Embryonic facial prominence (tissue), 1 donor: ENCODE results near the gene ZFHX3.
"Not testable (repeated sequence)": the region's sequence is repeated elsewhere in the genome, so short reads cannot be mapped to it uniquely, and the experiment has no call there.

Source experiments
- DNase-seq: peaks from one replicate; pipeline ENCODE4 v3.0.0-alpha.2; 2016; ENCODE audit errors: extremely low spot score

Gene ZFHX3

GRCh38 chr16:73000020-73000906 is 47.7 kb downstream of the ZFHX3 start:
- DNase-seq = no peak

GRCh38 chr16:72999541-73000019 is 48.3 kb downstream of the ZFHX3 start:
- DNase-seq = no peak

DNA sequence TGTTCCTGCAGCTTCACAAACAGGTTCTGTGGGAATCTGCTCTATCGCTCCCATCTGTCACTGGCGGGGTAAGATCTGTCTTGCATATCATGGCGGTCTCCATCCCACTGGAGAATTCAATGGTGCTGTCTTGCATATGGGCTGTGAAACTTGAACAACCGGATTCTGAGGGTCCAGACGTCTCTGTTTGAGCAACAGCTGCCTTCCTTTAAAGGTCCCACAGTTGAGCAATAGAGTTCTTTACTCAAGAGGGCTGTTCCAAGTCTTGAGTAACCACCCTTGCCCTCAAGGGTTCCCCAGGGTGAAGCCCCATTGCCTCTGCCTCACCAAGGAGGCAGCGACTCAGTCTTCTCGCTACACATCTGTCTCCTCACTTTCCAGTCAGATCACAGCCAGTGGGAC is 50.8 kb downstream of the ZFHX3 start:
- DNase-seq = no peak

GRCh38 chr16:72996291-72997062 is 51.5 kb downstream of the ZFHX3 start:
- no peak for DNase-seq

DNA sequence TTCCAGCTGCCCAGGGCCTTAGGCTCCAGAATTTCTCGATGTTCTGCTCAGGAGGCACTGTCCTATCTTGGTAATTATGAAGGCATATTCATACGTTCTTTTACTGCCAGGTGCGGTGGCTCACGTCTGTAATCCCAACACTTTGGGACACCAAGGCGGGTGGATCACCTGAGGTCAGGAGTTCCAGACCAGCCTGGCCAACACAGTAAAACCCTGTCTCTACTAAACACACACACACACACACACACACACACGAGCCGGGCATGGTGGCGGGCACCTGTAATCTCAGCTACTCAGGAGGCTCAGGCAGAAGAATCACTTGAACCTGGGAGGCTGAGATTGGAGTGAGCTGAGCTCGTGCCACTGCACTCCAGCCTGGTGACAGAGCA is 52.1 kb downstream of the ZFHX3 start:
- DNase-seq = not testable (repeated sequence)

GRCh38 chr16:72995151-72995881 is 52.6 kb downstream of the ZFHX3 start:
- no peak for DNase-seq

GRCh38 chr16:72992142-72992601 is 55.8 kb downstream of the ZFHX3 start:
- no peak for DNase-seq

- DNase-seq = no peak
Observed at GRCh38 chr16:72991644-72992043, 56.3 kb downstream of the ZFHX3 start.

DNA sequence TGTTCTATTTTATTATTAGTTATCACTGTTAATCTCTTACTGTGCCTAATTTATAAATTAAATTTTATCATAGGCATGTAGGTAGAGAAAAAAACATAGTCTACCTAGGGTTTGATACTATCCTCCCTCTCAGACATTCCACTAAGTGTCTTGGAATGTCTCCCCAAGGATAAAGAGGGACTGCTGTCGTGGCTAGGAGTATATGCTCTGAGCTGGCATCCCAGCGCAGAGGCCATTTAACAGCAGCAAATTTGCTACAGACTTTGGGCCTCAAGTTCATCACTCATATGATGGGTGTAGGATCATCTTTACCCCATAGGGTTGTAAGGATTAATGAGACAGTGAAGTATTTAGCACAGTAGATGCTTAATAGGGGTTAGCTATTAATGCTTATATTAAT is 56.7 kb downstream of the ZFHX3 start:
- no peak for DNase-seq

GRCh38 chr16:72990571-72990970 is 57.4 kb downstream of the ZFHX3 start:
- no peak for DNase-seq

DNA sequence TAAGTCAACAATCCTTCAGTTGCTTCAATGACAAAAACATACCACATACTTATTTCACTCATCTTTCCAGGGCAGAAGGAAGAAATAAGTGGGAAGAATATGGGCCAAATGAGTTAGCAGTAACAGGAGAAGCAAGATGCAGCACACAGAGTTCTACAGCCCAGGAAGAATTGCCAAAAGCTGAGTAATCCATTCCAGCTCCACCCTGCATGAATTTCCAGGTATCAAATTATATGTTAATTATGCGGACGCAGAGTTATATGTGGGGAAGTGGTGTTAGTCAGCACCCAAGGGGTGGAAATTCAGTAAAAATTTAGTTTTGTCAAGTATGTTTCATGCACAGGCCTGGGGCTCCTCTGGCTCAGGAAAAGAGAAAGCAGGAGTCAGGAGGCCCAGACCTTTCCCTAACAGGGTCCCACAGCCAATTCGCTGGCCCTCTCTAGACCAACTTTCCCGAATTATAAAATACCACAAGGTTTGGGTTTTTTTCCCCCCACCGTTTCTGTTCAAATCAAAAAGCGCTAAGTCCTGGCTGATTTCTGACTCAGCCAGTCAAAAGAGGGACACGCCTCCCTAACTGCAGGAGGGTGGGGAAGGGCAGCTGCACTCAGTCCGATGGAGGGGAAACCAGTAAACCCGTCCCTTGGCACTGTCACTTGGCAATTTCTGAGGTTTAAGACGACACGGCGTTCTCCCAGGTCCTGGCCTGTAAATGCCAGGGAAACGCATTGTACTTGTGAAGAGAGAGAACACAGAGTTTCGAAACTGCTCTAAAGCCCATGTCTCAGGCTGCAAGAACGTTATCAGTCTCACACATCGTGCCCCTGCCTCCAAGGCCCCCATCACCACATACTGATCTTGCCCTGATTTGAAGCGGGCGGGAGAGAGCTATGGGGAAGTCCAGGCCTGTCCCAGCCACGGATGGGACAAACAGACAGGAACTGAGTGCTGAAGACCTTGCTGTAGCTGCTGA is 58.1 kb downstream of the ZFHX3 start:
- DNase-seq = peak; percentile 48

- DNase-seq = not testable (repeated sequence)
Observed at GRCh38 chr16:72989203-72989578, 58.7 kb downstream of the ZFHX3 start.

- no peak for DNase-seq
Observed at GRCh38 chr16:72988569-72988968, 59.4 kb downstream of the ZFHX3 start.

DNA sequence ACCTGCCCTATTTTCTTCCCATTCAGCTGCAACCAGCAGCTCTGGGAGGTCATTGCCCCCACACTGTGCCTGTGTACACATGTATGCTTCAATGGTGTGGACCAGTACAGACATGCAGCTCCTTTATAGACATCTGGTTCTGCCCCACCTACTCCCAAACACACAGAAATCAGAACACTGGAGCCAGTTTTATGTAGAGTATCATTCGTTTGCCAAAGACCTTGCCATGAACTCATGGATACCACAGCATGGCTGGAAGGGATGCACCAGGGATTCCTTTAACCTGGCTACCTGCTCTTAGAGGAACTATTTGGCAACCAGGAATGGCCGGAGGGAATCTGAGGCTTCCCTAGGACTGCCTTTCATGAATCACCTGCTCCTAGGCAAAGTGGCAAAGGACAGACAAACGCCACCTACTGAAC is 60.4 kb downstream of the ZFHX3 start:
- no peak for DNase-seq

GRCh38 chr16:72985995-72986394 is 61.9 kb downstream of the ZFHX3 start:
- no peak for DNase-seq

DNA sequence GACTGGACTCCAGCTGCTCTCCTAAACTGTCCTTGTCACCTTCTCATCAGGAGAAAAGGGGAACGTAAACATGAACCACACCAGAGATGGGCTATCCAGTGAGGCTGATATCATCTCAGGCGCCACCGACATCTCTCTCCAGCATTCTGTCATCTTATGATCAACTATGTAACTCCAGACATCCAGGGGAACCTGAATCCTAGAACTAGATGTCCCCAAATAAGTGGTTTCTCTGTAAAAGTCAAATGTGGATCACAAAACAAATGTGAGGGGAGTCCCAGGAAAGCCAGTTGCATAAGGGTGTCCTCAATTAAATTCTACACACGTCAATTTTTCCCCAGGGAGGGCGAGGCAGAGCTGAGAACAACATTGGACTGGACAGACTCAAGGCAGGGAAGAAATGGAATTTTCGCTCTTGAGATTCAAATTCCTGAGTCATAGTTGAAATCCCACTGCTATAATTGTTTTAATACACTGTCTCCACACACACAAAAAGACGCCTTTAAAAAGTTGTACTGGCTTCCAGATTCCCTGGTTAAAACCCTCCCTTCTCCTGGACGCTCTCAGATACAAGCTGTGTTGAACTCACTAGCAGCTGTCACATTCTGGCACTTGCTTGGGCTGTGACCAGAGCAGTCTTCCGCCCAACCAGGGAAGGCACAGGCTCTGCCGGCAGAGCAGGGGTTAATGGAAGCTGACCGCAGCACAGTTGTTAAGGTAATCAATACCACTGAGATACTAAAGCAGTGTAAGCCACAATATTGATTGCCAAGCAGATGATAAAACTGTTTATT is 62.6 kb downstream of the ZFHX3 start:
- no peak for DNase-seq

GRCh38 chr16:72983728-72984350 is 64.1 kb downstream of the ZFHX3 start:
- no peak for DNase-seq

DNA sequence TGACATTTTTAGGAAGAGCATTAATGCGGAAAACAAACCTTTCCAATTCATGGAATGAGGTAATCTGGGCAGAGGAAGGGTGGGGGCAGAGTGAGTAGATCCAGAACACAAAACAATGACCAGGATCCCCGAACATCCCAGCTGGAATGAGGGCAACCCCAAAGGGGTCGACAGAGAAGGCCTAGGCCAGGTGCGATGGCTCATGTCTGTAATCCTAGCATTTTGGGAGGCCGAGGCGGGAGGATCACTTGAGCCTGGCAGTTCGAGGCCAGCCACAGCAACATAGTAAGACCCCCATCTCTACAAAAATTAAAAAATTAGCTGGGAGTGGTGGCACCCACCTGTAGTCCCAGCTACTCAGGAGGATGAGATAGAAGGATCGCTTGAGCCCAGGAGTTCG is 64.7 kb downstream of the ZFHX3 start:
- DNase-seq = no peak

- DNase-seq = no peak
Observed at GRCh38 chr16:72979974-72980373, 68.0 kb downstream of the ZFHX3 start.

DNA sequence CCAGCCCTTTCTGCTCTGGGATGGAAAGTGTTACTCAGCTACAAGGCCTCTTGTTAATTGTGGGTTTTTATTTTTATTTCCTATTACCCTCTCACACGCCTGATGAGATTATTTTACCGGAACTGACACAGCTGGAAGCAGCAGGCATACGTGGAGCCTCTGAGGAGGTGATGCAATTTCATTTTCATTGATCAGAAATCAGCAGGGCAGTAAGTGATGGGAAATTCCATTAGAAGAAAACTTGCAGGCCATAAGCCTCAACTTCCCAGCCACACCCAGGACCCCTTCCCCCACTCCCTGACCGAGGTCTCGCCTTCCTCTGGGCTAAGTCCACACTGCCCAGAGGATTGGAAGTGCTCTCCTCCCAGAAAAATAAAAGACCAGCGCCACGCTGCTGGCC is 69.7 kb downstream of the ZFHX3 start:
- DNase-seq = no peak
